Fibroblast of mammary gland (primary cell): Measurements from ENCODE around the gene PPFIBP2.

Experiments
- DNase-seq: peaks from one replicate; pipeline ENCODE4 v3.0.0-alpha.2; 2010; ENCODE audit warnings: low read depth
- H3K4me3 ChIP-seq: 2 replicates; pipeline ENCODE4 v1.5.1; 2011; ENCODE audit warnings: low read depth, mild to moderate bottlenecking, low read length, moderate library complexity; ENCODE audit not compliant: control insufficient read depth
- TF ChIP-seq, protein P1 (sequence below): conservative IDR thresholded peaks from 2 replicates; pipeline ENCODE4 v1.5.1; 2011; ENCODE audit warnings: low read depth, low read length, inconsistent platforms; ENCODE audit not compliant: control insufficient read depth, insufficient read depth

Gene PPFIBP2

DNA sequence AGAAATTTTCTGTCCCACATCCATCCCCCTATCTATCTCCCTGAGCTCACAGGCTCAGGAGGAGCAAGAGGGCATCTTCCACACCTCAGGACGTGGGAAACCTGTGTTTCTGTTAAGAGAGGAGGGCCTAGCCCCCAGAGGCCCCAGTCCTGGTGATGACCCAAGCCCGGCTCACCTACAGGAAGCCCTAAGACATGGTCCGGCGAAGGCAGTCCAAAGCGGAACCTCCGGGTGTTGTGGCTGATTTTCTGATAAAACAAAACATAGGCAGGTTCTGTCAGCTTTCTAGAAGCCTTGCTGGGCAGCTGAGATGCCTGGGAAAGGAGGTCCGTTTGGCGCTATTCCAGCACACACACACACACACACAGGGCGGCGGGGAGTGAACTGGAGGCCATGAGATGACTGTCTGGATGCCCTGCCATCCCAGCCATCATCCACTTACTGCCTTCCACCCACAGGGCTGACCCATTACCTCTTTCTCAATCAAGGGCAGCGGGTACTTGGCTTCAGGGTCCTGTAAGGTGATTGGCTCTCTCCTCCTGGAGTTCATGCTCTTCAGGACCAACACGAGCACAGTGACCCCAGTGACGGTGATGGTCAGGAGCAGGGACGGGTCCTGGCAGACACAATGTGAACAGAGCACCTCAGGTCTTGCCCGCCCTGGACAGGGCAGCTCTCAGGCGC lies 158.6 kb downstream of the PPFIBP2 start:
- H3K4me3 ChIP-seq: no peak overlapping the region
- TF ChIP-seq, protein P1, sequence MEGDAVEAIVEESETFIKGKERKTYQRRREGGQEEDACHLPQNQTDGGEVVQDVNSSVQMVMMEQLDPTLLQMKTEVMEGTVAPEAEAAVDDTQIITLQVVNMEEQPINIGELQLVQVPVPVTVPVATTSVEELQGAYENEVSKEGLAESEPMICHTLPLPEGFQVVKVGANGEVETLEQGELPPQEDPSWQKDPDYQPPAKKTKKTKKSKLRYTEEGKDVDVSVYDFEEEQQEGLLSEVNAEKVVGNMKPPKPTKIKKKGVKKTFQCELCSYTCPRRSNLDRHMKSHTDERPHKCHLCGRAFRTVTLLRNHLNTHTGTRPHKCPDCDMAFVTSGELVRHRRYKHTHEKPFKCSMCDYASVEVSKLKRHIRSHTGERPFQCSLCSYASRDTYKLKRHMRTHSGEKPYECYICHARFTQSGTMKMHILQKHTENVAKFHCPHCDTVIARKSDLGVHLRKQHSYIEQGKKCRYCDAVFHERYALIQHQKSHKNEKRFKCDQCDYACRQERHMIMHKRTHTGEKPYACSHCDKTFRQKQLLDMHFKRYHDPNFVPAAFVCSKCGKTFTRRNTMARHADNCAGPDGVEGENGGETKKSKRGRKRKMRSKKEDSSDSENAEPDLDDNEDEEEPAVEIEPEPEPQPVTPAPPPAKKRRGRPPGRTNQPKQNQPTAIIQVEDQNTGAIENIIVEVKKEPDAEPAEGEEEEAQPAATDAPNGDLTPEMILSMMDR: no peak
- DNase-seq: no peak

DNA sequence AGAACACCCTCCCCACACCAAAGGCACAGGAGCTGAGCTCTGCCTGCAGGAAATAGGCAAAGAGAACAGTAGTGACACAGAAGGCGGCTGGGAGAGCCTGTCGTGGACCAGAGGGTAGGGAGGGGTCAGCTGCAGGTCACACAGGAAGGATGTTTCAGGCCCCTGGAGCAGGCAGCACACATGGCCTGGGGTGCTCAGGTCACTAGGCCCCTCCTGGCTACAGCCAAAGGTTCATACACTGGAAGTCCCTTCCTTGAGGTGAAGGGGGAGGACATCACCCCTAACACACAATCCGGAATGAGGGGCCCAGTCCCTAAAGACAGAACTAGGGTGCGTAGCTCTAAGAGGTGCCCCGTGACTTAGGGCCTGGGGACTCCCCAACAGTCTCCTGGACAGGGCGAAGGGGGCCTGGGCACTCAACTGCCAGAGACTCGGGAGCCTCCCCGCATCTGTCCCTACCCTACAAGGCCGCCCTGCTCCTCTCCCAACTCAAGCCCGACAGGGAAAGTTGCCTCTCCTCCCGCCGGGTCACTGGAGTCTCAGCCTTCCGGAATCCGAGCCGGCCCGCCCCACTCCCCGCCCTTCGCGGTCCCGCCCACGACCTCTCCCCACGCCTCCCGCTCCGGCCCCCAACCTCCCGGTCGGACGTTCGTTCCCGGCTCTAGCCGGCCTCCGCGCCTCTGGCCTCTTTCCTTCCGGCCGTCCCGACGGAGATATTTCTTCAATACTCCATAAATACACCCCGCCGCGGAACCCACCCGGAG lies 159.3 kb downstream of the PPFIBP2 start, which contains the start of gene CYB5R2:
TSS of gene CYB5R2 (minus strand) at position 541 of the 764 bp plus-strand sequence. CDS start 675 bp downstream, outside the sequence.
- TF ChIP-seq, protein P1: no peak
- peak; percentile 43 for DNase-seq
- peak within 1 kb of the TSS; percentile 53 for H3K4me3 ChIP-seq

DNA sequence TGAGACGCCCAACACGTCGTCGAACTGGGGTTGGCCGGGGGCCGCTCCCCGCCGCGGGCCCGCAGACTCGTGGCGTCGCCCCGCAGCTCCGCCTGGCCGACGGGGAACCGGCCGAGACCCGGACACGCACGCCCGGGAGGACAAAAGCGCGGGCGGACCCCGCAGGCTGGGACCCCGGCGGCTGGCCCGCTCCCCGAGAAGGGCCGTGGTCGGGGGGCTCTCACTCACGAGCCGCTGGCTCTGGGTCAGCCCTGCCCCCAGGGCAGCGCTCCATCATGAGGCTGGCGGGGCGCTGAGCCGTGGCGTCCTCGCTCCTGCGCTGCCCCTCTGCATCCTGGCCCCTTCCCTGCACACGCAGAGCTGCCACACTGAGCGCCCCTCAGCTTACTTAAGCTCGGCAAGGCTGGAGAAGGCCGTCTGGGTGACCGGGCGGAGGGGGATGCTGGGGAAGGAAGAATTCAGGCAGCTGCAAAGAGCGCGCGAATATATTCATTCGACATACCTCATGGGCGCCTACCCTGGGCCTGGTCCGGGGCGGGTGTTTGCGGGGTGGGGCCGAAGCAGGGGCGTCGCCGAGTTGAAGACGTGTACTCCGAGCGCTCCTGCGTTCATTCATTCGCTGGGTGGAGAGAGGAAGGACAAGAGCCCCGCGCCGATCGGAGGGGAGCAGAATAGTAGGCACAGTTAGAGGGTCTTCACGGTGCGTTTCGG lies 160.1 kb downstream of the PPFIBP2 start:
- TF ChIP-seq, protein P1: no peak
- peak; percentile 40 for DNase-seq
- peak overlapping the region; percentile 53 for H3K4me3 ChIP-seq

DNA sequence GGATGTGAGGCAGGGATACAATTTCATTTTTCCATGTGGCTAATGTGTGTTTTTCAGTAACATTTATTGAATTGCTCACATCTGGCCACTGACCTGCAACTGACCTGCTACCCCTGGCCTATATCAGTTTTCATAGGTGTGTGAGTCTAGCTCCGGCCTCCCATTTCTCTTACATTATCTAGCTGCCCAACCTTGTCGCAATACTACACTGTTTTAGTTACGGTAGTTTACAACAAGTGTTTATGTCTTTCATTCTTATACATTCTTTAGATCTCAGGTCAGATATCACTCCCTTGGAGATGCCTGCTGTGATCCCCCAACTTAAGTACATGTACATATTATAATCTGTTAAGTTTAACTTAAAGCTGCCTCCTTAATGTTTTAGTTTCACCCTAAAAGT lies 161.8 kb downstream of the PPFIBP2 start:
- TF ChIP-seq, protein P1: no peak
- no peak for DNase-seq
- H3K4me3 ChIP-seq: no peak overlapping the region

DNA sequence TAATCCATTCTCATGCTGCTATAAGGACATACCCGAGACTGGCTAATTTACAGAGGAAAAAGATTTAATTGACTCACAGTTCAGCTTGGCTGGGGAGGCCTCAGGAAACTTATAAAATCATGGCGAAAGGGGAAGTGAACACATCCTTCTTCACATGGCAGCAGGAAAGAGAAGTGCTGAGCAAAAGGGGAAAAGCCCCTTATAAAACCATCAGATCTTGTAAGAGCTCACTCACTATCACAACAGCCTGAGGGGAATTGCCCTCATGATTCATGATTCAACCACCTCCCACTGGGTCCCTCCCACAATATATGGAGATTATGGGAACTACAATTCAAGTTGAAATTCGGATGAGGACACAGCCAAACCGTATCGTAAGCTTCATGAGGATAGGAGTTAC lies 163.3 kb downstream of the PPFIBP2 start:
- DNase-seq: peak; percentile 37
- H3K4me3 ChIP-seq: no peak overlapping the region
- TF ChIP-seq, protein P1: no peak

DNA sequence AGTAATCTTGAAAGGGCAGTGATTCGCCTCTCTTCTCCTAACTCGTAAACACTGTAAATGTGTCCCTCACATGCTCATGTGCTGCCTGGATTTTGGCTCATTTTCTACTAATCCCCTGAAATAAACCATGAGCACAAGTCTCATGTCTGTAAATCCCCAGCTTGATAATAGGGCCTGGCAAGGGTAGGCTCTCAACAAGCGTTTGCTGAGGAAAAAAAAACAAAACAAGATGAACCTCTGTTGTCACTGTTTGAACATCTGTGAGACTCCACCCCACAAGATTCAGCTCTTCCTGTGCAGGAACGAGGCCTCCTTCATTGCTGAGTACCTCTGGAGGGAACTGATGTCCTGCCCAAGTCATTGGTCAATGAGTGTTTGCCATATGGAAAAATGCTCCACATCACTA lies 164.0 kb downstream of the PPFIBP2 start:
- DNase-seq: peak; percentile 35
- TF ChIP-seq, protein P1: no peak
- H3K4me3 ChIP-seq: no peak overlapping the region
